OCI-LY7 (cell line): ENCODE data around the gene SIK2. TPM values are rescaled to one million over a fixed set of nuclear protein-coding genes. Genes with fewer than 3 reads are reported as not detected.

Experiments used
- BruUV-seq: library from RNA; stranded (reverse); fragments of 400-500 nt; replicated peaks from 2 replicates; lab custom pipeline; 2021; lab: Mats Ljungman, UMichigan
- CTCF ChIA-PET: fragments of 300-600 bp; sonication (Branson Sonifier 250); formaldehyde crosslinking; loops from one replicate; lab custom pipeline; 2022; ENCODE audit warnings: antibody characterized with exemption; ENCODE audit not compliant: unreplicated experiment; lab: Charles Lee
- POLR2A ChIA-PET: fragments of 300-600 bp; sonication (Branson Sonifier 250); formaldehyde crosslinking; loops from one replicate; lab custom pipeline; 2022; ENCODE audit warnings: antibody characterized with exemption; lab: Charles Lee
- DNase-seq: peaks from one replicate; pipeline ENCODE4 v3.0.0-alpha.2; 2015; ENCODE audit warnings: low spot score
- H2AFZ ChIP-seq: fragments of 200-600 bp; sonication (generic), shearing (Covaris generic); 2 replicates; pipeline ENCODE4 v1.6.1; 2014; ENCODE audit warnings: mild to moderate bottlenecking, antibody characterized with exemption, low read length, moderate library complexity
- H3K27ac ChIP-seq: fragments of 200-600 bp; sonication (generic); 2 replicates; pipeline ENCODE4 v1.5.1; 2014; ENCODE audit warnings: mixed run types, low read depth, mild to moderate bottlenecking, moderate library complexity, low read length, inconsistent platforms; ENCODE audit not compliant: poor library complexity, severe bottlenecking
- H3K36me3 ChIP-seq: fragments of 200-600 bp; sonication (generic); 2 replicates; pipeline ENCODE4 v1.6.1; 2014; ENCODE audit warnings: mild to moderate bottlenecking, antibody characterized with exemption, low read length, moderate library complexity, mixed read lengths; ENCODE audit not compliant: insufficient read depth
- H3K4me1 ChIP-seq: fragments of 200-600 bp; sonication (generic); 2 replicates; pipeline ENCODE4 v1.5.1; 2014; ENCODE audit warnings: mild to moderate bottlenecking, low read length; ENCODE audit not compliant: insufficient read depth, poor library complexity, severe bottlenecking
- H3K4me2 ChIP-seq: fragments of 200-600 bp; sonication (generic); 2 replicates; pipeline ENCODE4 v1.6.1; 2014; ENCODE audit warnings: mild to moderate bottlenecking, low read length
- H3K4me3 ChIP-seq: fragments of 200-600 bp; sonication (generic); 2 replicates; pipeline ENCODE4 v1.5.1; 2014; ENCODE audit warnings: mild to moderate bottlenecking, low read depth, low read length; ENCODE audit not compliant: poor library complexity, severe bottlenecking
- H3K79me2 ChIP-seq: fragments of 200-600 bp; sonication (generic); 2 replicates; pipeline ENCODE4 v1.6.1; 2016; ENCODE audit warnings: low read depth, mild to moderate bottlenecking, low read length, moderate library complexity, mixed read lengths; ENCODE audit not compliant: insufficient read depth
- H3K9me2 ChIP-seq: fragments of 200-600 bp; sonication (generic); 2 replicates; pipeline ENCODE4 v1.6.1; 2016; ENCODE audit warnings: mild to moderate bottlenecking, low read length, mixed read lengths; ENCODE audit not compliant: insufficient read depth
- H3K9me3 ChIP-seq: fragments of 200-600 bp; sonication (generic); 2 replicates; pipeline ENCODE4 v1.6.1; 2014; ENCODE audit warnings: mild to moderate bottlenecking, mixed run types, low read length, mixed read lengths
- H4K20me1 ChIP-seq: fragments of 200-600 bp; sonication (generic); 2 replicates; pipeline ENCODE4 v1.6.1; 2014; ENCODE audit warnings: mild to moderate bottlenecking, antibody characterized with exemption, low read length, moderate library complexity, mixed read lengths; ENCODE audit not compliant: insufficient read depth
- EZH2phosphoT487 ChIP-seq: fragments of 200-600 bp; sonication (generic); IDR thresholded peaks from 2 replicates; pipeline ENCODE4 v1.6.1; 2018; ENCODE audit warnings: low read depth, borderline replicate concordance, mild to moderate bottlenecking, mixed run types, antibody characterized with exemption, low read length, moderate library complexity, mixed read lengths
- intact Hi-C: fragments of 100-400 bp; cut with micrococcal nuclease; formaldehyde crosslinking; loops from one replicate; pipeline ENCODE4 v1.10.0; 2022; ENCODE audit not compliant: unreplicated experiment
- total RNA-seq, 2 experiments: library from RNA; depleted of rRNA in 1 of 2; stranded (reverse); fragments of >200 nt in 1 of 2; shearing (Covaris generic) in 1 of 2; gene quantifications; 2 replicates each; pipeline ENCODE4 v1.2.3, GENCODE V29; 2014 to 2022
- TF ChIP-seq, protein P1 (sequence below): fragments of 200-600 bp; sonication (generic); conservative IDR thresholded peaks from 2 replicates; pipeline ENCODE4 v1.5.1; 2014; ENCODE audit warnings: mild to moderate bottlenecking, antibody characterized with exemption, low read length, moderate library complexity, mixed read lengths

Gene SIK2
- total RNA-seq, 2 experiments from 2014 or later = 9.8 to 16.9 TPM

DNA sequence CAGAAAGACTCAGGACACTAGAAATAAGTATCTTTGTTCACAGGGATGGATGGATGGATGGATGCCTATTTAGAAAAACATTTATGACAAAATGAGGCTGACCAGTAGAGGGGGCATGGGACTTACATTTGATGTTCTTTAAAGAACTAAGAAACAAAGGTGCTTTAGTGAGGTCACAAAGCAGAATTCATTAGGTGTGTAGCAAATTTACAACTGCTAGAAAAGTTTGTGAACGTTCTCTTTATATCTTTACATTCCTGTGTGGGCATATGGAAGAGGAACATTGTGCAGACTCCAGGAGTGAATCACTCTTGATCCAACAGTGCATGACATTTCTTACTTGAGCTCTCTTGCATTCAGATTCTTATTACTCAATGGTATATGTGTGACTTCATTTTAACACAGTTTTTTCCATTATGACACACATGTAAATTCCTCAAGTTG, 15.8 kb upstream of the SIK2 start:
- TF ChIP-seq EZH2phosphoT487 = no peak
- TF ChIP-seq, protein P1, sequence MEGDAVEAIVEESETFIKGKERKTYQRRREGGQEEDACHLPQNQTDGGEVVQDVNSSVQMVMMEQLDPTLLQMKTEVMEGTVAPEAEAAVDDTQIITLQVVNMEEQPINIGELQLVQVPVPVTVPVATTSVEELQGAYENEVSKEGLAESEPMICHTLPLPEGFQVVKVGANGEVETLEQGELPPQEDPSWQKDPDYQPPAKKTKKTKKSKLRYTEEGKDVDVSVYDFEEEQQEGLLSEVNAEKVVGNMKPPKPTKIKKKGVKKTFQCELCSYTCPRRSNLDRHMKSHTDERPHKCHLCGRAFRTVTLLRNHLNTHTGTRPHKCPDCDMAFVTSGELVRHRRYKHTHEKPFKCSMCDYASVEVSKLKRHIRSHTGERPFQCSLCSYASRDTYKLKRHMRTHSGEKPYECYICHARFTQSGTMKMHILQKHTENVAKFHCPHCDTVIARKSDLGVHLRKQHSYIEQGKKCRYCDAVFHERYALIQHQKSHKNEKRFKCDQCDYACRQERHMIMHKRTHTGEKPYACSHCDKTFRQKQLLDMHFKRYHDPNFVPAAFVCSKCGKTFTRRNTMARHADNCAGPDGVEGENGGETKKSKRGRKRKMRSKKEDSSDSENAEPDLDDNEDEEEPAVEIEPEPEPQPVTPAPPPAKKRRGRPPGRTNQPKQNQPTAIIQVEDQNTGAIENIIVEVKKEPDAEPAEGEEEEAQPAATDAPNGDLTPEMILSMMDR = peak; percentile 94
- H3K9me2 ChIP-seq = no peaks in the 10 kb centered on the region
- POLR2A ChIA-PET = interaction anchor here (1.9 kb wide), 1 partner anchor 180 kb away, joined by 6 read pairs; the partner anchor contains the start of gene PPP2R1B
- peaks cover 25% of the 10 kb centered on the region for H3K4me1 ChIP-seq
- CTCF ChIA-PET = interaction anchor here (0.7 to 0.8 kb wide), 3 partner anchors 12 to 255 kb away, joined by 3 to 4 read pairs (median 3); no protein-coding TSS in a partner anchor
- H3K36me3 ChIP-seq = no peaks in the 10 kb centered on the region
- H4K20me1 ChIP-seq = no peaks in the 10 kb centered on the region
- no peaks in the 10 kb centered on the region for H3K9me3 ChIP-seq
- no TSS peak for BruUV-seq
- intact Hi-C loops = loop anchor here (1.0 kb wide), 2 partner anchors 191 to 255 kb away; no protein-coding TSS in a partner anchor
- no peak overlapping the region for H3K4me3 ChIP-seq
- DNase-seq = peak; percentile 78
- H3K27ac ChIP-seq = no peak overlapping the region
- no peak overlapping the region; the same call in 1 of the 2 replicates for H2AFZ ChIP-seq
- no peak overlapping the region for H3K4me2 ChIP-seq
- H3K79me2 ChIP-seq = no peaks in the 10 kb centered on the region

- POLR2A ChIA-PET = interaction anchor here (1.2 kb wide), 1 partner anchor 187 kb away, joined by 3 read pairs; no protein-coding TSS in a partner anchor
- H3K79me2 ChIP-seq = no peaks in the 10 kb centered on the region
- no peaks in the 10 kb centered on the region for H3K36me3 ChIP-seq
- H3K4me2 ChIP-seq = no peak overlapping the region
- no peak overlapping the region for H3K4me3 ChIP-seq
- intact Hi-C loops = no loop called here
- H3K27ac ChIP-seq = no peak overlapping the region
- no peaks in the 10 kb centered on the region for H3K9me2 ChIP-seq
- no peaks in the 10 kb centered on the region for H4K20me1 ChIP-seq
- TF ChIP-seq, protein P1 = no peak
- no peak for TF ChIP-seq EZH2phosphoT487
- BruUV-seq = no TSS peak
- peaks cover 19% of the 10 kb centered on the region for H3K4me1 ChIP-seq
- no peak overlapping the region for H2AFZ ChIP-seq
- no peaks in the 10 kb centered on the region for H3K9me3 ChIP-seq
- no peak for DNase-seq
- CTCF ChIA-PET = interaction anchor here (1.3 kb wide), 1 partner anchor 189 kb away, joined by 4 read pairs; no protein-coding TSS in a partner anchor
These were observed 13.1 kb upstream of the SIK2 start for GRCh38 chr11:111589114-111589513.

DNA sequence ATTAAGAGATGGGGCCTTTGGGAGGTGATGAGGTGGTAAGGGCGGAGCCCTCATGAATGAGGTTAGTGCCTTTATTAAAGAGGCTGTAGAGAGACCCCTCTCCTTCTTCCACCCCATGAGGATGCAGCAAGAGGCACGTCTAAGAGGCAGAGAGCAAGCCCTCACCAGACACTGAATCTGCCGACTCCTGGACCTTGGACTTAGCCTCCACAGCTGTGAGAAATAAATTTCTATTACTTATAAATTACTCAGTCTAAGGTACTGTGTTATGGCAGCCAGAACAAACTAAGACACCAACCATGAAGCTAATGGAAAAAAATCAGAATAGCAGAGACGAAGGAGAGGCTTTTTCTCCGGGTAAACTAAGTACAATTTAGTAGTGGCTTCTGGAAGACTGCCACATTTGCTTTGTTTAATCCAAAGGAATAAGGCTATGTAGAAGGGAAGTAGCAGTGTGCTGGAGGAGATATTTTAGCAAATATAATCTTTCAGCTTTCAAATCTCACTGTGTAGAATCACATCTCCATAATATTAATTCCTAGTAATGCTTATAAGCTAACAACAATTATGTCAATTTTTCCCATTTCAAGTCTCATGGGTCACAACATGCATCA, 12.3 kb upstream of the SIK2 start:
- no peak for TF ChIP-seq EZH2phosphoT487
- TF ChIP-seq, protein P1 = no peak
- Histone ChIP-seq H3K36me3 (no peaks in the 10 kb centered on the region), H3K79me2 (no peaks in the 10 kb centered on the region), H3K27ac (no peak overlapping the region), H3K9me2 (no peaks in the 10 kb centered on the region), H4K20me1 (no peaks in the 10 kb centered on the region), H3K4me2 (no peak overlapping the region), H3K9me3 (no peaks in the 10 kb centered on the region), H3K4me1 (peaks cover 19% of the 10 kb centered on the region), H3K4me3 (no peak overlapping the region), H2AFZ (0 out of 2 replicates have a peak overlapping the region, but pooled peaks have one; percentile 4)
- BruUV-seq = no TSS peak
- ChIA-PET CTCF (interaction anchor here (1.0 to 1.3 kb wide), 2 partner anchors 188 to 245 kb away, joined by 4 read pairs; no protein-coding TSS in a partner anchor), POLR2A (interaction anchor here (0.6 to 1.8 kb wide), 5 partner anchors 8 to 402 kb away, joined by 3 to 9 read pairs (median 4); no protein-coding TSS in a partner anchor)
- no peak for DNase-seq
- intact Hi-C loops = no loop called here
